GM12891 (cell line): ENCODE measurements around the gene ZBTB38.

Experiments
- DNase-seq: peaks from one replicate; pipeline ENCODE4 v3.0.0; 2011; ENCODE audit warnings: low spot score; ENCODE audit not compliant: insufficient read length
- FAIRE-seq: peaks from 2 replicates; lab custom pipeline; 2011; peaks lifted over from hg19 to GRCh38; lab: Jason Lieb, UNC
- PAX5 ChIP-seq: IDR thresholded peaks from 2 replicates; pipeline ENCODE4 v1.6.1; 2011; ENCODE audit warnings: low read length, moderate library complexity, mild to moderate bottlenecking; ENCODE audit not compliant: insufficient read depth, severe bottlenecking
- POLR2A ChIP-seq: IDR thresholded peaks from 2 replicates; pipeline ENCODE4 v1.6.1; 2011; ENCODE audit warnings: low read depth, low read length, control low read depth
- POLR2AphosphoS5 ChIP-seq: IDR thresholded peaks from 2 replicates; pipeline ENCODE4 v1.6.1; 2011; ENCODE audit warnings: low read depth, low read length, control low read depth
- POU2F2 ChIP-seq: IDR thresholded peaks from 2 replicates; pipeline ENCODE4 v1.6.1; 2011; ENCODE audit warnings: low read depth, mild to moderate bottlenecking, control low read depth, low read length, moderate library complexity
- SPI1 ChIP-seq: IDR thresholded peaks from 2 replicates; pipeline ENCODE4 v1.6.1; 2011; ENCODE audit warnings: low read depth, low read length, control low read depth
- TAF1 ChIP-seq: IDR thresholded peaks from 2 replicates; pipeline ENCODE4 v1.6.1; 2011; ENCODE audit warnings: low read depth, low read length, control low read depth

Gene ZBTB38

DNA sequence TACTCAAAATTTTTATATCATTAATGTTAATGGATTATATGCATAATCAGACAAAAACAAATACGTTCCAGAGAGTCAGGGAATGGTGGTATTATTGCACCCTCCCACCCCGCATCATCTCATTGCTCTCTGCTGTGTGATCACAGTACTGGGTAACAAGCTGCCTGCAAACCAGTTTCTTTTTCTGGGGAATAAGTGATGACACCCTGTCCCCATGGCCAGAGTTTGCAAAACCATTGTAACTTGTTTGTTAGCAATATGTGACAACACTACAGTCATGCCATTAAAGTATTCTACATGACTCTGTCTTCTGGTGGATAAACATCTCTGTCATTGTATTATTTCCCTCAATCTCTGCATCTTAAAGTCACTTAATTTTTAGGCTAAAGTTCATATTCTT is 39.5 kb downstream of the ZBTB38 start:
- TF ChIP-seq POU2F2 (no peak), POLR2A (no peak), TAF1 (no peak), SPI1 (no peak), POLR2AphosphoS5 (no peak), PAX5 (no peak)
- no peak for FAIRE-seq
- DNase-seq: no peak

DNA sequence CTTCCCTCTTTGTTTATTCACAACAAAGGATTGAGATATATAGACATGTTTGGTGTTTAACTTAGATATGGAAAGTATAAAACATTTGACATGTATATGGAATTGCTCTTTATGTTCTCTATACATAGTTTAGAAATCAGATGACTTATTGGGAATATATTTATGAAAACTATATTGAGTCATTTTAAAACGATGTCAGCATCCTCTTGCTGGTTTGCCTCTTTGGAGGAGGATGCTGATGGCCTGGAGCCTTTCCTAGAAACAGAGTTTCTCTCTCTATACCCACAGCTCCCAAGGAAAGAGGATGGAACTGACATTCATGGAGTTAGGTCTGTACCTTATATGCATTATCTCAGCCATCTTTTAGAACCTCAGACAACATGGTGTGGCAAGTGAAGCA is 40.3 kb downstream of the ZBTB38 start:
- TF ChIP-seq POLR2AphosphoS5: no peak
- no peak for TF ChIP-seq PAX5
- TF ChIP-seq POU2F2: no peak
- TF ChIP-seq TAF1: no peak
- no peak for TF ChIP-seq SPI1
- TF ChIP-seq POLR2A: no peak
- FAIRE-seq: no peak
- no peak for DNase-seq

DNA sequence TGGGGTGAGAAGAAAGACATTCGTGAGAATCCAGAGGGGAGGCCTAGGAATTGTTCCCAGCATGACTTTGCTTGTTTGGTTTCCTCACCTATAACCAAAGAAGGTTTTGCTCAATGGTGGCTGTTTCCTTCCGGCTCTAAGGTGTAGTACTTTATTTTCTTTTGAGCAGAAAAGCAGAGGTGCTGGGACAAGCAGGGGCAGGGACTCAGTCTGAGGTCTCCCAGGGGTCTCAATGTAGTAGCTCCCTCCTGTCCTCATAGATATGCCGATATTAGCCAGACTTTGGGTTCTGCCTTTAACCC is 41.6 kb downstream of the ZBTB38 start:
- no peak for FAIRE-seq

DNA sequence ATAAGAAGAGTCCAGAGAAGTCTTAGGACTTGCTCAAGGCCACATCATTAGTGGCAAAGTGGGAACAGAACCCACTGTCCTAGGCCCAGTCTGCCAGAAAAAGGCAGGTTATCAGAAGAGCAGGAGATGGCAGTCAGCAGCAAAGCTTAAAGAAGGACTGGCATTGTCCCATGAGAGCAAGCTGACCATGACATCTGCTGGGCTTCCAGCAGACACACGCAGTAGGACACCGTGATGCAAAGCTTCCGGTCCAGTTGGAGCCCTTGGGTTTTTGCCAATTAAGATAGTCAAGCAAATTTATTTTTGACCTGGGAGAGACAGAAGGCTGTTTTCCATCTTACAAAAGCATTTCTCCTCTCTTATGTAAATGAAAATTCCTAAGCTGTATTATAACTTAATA is 42.1 kb downstream of the ZBTB38 start:
- no peak for FAIRE-seq

More for the DNA sequence above, 41.6 kb downstream of the ZBTB38 start:
- TF ChIP-seq TAF1 (no peak), SPI1 (no peak), POLR2A (no peak), POU2F2 (no peak)
- no peak for DNase-seq

DNA sequence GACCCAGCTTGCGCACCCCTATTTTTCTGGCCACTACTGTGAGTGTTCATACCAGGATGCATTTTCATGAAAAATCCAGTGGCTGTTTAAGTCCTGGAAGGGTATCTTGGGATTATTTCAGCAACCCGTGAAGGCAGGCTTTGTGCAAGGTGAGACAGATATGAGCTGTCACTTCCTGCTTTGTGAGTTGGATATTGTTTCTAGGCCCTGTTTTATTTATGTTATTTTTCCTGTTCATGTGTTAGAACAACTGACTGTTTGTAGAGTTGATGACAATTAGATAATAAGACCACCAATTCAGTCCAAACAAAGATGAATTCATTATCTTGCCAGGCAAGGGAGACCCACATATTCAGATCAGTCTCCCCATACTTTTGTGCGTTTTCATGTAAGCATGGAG is 42.5 kb downstream of the ZBTB38 start:
- FAIRE-seq (no peak), DNase-seq (no peak)
- TF ChIP-seq POU2F2: no peak
- no peak for TF ChIP-seq PAX5
- no peak for TF ChIP-seq TAF1
- no peak for TF ChIP-seq POLR2A
- TF ChIP-seq SPI1: 0 out of 2 replicates have a peak, but pooled peaks have one; percentile 24
- no peak for TF ChIP-seq POLR2AphosphoS5

More for the DNA sequence above, 42.1 kb downstream of the ZBTB38 start:
- no peak for TF ChIP-seq POLR2A
- DNase-seq: no peak

DNA sequence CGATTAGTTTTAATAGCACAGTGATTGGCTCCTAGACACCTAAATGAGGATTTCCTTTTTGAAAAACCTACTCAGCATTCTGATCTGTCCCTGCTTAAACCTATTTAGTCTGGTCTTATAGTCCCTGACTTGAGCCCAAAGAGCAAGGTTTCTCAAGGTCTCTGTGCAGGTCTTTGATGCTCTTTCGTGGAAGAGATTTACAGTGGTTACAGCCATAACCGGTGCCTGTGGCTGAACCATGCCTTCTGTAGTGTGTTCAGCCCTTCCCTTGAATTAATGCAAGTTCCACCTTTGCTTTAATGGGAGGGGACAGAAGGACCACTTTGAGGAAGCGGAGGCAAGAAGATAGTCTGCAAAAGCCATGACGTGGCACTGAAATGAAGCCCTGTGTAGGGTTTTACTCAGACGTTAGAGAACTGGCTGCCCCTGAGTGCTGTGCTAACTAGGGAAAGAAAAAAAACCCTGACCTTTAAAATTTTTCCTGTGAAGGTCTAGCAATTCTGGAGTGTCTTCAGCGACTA is 43.0 kb downstream of the ZBTB38 start:
- peak; percentile 40 for FAIRE-seq
- DNase-seq: no peak
- TF ChIP-seq POLR2A: no peak
- no peak for TF ChIP-seq SPI1
- no peak for TF ChIP-seq PAX5
- TF ChIP-seq POLR2AphosphoS5: no peak
- TF ChIP-seq TAF1: no peak
- no peak for TF ChIP-seq POU2F2

DNA sequence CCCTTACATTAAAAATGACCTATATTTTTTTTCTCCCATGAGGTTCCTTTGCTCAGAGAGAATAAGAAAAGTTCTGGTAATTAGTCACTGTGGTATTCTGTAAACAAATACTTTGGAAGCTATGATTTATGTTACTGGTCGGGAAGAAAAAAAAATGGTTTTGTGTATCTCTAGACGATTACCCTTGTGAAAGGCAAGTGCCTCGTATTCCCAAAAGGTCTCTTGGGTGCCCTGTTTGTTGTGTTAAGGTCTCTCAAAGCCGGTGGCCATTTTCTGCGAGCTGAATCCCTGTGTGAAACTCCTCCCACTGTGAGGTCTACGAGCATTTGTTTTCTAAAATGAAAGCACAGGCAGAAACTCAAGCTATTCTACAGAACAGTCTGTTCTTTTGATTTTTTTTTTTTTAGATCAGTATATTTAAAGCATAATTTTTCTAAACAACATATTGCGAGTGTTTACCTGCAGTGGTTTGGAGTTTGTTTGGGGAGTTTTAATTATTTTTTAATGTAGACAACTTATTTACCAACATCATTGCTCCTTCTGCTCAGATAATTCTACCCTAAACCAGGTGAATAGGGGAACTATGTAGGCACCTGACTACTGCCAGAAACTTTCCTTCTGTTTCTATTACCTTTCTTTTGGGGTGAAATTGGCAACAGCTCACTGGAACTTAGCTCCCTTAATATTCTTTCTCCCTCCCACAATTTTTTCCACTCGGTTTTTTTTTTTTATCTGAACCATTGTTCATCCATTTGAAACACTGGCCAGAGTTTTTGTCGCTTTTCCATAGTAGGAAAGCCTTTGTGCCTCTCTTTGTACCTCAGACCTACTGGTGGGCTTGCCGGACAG is 44.0 kb downstream of the ZBTB38 start:
- TF ChIP-seq TAF1 (peak; percentile 55; the same call in 1 of the 2 replicates), SPI1 (no peak), POLR2A (peak; percentile 53; the same call in 1 of the 2 replicates)
- DNase-seq (no peak), FAIRE-seq (no peak)

DNA sequence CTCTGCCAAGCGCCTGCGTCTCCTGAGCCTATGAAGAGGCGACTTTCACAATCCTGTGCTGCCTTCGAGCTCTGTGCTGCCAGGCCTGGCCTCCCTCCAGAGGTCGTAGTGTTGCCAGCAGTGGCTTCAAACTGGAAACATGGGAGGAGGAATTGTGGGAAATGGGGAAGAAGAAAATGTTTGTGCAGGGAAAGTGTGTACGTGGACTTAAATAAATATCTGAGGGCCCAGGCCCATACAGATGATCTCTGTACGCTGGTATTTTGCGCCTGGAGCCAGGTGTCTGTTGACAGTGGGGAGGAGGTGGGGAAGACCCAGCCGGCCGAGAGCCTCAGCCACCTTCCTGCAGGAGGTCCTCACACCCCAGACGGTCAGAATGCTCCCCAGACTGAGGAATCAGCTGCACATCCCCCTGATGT is 44.6 kb downstream of the ZBTB38 start:
- TF ChIP-seq TAF1: no peak
- TF ChIP-seq POU2F2: no peak
- no peak for TF ChIP-seq PAX5
- no peak for TF ChIP-seq POLR2A
- FAIRE-seq (no peak), DNase-seq (no peak)

DNA sequence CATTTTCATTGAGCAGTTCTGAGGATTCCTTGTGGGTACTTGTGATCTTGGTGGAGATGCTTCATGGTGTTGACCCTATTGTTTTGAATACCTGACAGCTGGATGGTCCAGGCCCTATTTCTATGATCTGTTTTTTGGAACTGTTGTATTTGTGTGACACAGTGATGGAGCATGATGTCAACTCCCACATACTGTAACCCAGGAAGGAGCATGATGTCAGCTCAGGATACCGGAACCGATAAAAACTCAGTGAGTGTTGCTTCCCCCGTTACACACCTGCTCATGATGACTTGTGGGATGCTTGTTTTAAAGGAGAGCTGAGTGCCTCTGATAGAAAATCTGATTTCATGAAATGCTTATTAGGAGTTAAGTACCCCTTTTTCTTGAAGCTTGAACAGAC is 45.1 kb downstream of the ZBTB38 start:
- TF ChIP-seq POLR2AphosphoS5: no peak
- no peak for TF ChIP-seq TAF1
- no peak for TF ChIP-seq PAX5
- TF ChIP-seq SPI1: no peak
- TF ChIP-seq POU2F2: no peak
- no peak for TF ChIP-seq POLR2A
- DNase-seq (no peak), FAIRE-seq (no peak)

DNA sequence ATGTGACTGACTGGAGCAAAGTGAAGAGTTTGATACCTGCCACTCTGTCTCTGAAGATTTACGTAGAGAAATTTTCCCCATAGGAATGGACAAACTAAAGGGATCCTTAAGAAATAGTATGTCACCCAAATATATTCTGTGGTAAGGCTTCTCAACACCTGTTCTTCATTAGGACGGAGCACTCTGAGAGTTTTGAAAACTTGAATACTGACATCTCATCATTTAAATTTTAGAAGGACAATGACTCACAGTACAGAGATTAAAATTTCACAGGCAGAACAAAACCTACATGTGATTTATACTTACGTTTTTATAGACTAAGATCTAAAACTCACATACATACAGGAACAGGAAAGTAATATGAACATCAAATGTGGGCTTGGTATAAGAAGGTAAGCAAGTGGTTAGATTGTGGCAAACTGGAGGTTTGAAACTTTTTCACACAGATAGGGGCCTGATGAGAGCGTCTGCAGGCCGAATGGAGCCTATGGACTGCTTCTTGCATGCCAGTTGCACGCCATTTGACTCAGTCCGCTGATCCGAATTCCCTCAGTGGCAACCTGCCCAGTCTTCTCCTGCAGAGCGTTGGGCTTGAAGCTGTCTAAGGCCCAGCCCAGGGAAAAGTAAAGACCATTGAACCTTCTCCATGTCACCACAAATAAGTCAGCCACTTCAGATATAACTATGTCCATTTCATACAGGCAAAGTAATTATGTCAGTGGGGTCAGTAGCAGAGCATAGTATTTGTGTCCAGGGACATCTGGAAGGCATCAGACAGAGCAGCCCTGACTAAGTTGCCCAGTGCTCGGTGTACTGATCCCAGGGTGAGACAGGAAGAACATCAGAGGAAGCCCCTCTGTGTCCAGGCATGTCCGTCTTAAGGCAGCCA is 45.7 kb downstream of the ZBTB38 start:
- TF ChIP-seq TAF1 (no peak), SPI1 (no peak), POLR2AphosphoS5 (no peak), PAX5 (no peak), POLR2A (no peak)
- FAIRE-seq: no peak
- no peak for DNase-seq
